K562 (cell line): Measurements from ENCODE around the gene ATXN7. TPM values are rescaled to one million over a fixed set of nuclear protein-coding genes. Genes with fewer than 3 reads are reported as not detected.
A peak's percentile ranks its signal among the peaks of the same experiment; 100 is the strongest.

Experiments used
- ATAC-seq: fragments of 200-7000 bp; cut with Tn5 transposase; 3 replicates; pipeline ENCODE4 v1.9.1; 2020; ENCODE audit warnings: moderate library complexity
- BruUV-seq: library from RNA; stranded (reverse); fragments of 400-500 nt; replicated peaks from 2 replicates; lab custom pipeline; 2021; lab: Mats Ljungman, UMichigan
- CTCF ChIA-PET: fragments of 300-600 bp; formaldehyde crosslinking; extraction: SDS; loops from one replicate; lab custom pipeline; 2021; ENCODE audit warnings: low intra/inter-chr PET ratio; lab: Yijun Ruan, JAX
- POLR2A ChIA-PET: fragments of 300-600, 350-650 bp; sonication (Branson Sonifier 250); formaldehyde crosslinking; extraction: SDS; loops from one replicate; lab custom pipeline; 2021; ENCODE audit warnings: antibody characterized with exemption, inconsistent platforms; lab: Yijun Ruan, JAX
- DNase-seq, 4 experiments: peaks; one replicate each; pipeline versions ENCODE4 v3.0.0 to v3.0.0-alpha.2; 2011 to 2018; ENCODE audit warnings: low spot score in 3 of 4, mixed read lengths in 3 of 4; ENCODE audit errors: extremely low read depth in 1 of 4
- FAIRE-seq: peaks from 2 replicates; lab custom pipeline; 2011; peaks lifted over from hg19 to GRCh38; lab: Jason Lieb, UNC
- H2AFZ ChIP-seq: 2 replicates; pipeline ENCODE4 v1.6.0; 2011; ENCODE audit warnings: low read depth, low read length, control low read depth, inconsistent platforms
- H3K27ac ChIP-seq: fragments of 200-600 bp; 3 replicates; pipeline ENCODE4 v1.8.0; 2011; ENCODE audit warnings: low read depth, mild to moderate bottlenecking, control low read depth, inconsistent platforms, low read length, moderate library complexity, mixed read lengths; ENCODE audit errors: extremely low read depth
- H3K27me3 ChIP-seq, 2 experiments: fragments of 300-600 bp in 1 of 2; 2 replicates in 1 of 2; 3 replicates in 1 of 2; pipeline versions ENCODE4 v1.6.0 to v1.8.0; 2011; ENCODE audit warnings: inconsistent platforms in 2 of 2, low read length in 2 of 2, mild to moderate bottlenecking in 1 of 2, mixed read lengths in 1 of 2, moderate library complexity in 1 of 2; ENCODE audit not compliant: control insufficient read depth in 2 of 2, insufficient read depth in 2 of 2
- H3K36me3 ChIP-seq: fragments of 300-600 bp; 3 replicates; pipeline ENCODE4 v1.8.0; 2011; ENCODE audit warnings: mild to moderate bottlenecking, low read length, inconsistent platforms; ENCODE audit not compliant: control insufficient read depth, insufficient read depth
- H3K4me1 ChIP-seq, 2 experiments: fragments of 200-600 bp in 1 of 2; replicated peaks in 1 of 2; 2 replicates in 1 of 2; 3 replicates in 1 of 2; pipeline versions ENCODE4 v1.5.1 to v1.8.0; 2011; ENCODE audit warnings: inconsistent platforms in 2 of 2, low read length in 2 of 2, mild to moderate bottlenecking in 1 of 2, mixed read lengths in 1 of 2, moderate library complexity in 1 of 2; ENCODE audit not compliant: control insufficient read depth in 2 of 2, insufficient read depth in 2 of 2
- H3K4me2 ChIP-seq: 2 replicates; pipeline ENCODE4 v1.6.1; 2011; ENCODE audit warnings: low read length, control low read depth, inconsistent platforms, mixed read lengths; ENCODE audit not compliant: insufficient read depth
- H3K4me3 ChIP-seq: fragments of 200-600 bp; sonication (generic), shearing (Covaris generic); 2 replicates; pipeline ENCODE4 v1.5.1; 2016; ENCODE audit warnings: control low read depth, inconsistent platforms
- H3K79me2 ChIP-seq: fragments of 200-600 bp; 3 replicates; pipeline ENCODE4 v1.8.0; 2011; ENCODE audit warnings: low read length, inconsistent platforms; ENCODE audit not compliant: control insufficient read depth, insufficient read depth
- H3K9ac ChIP-seq, 2 experiments: 2 replicates each; pipeline versions ENCODE4 v1.6.0 to v1.6.1; 2011; ENCODE audit warnings: low read depth in 2 of 2, low read length in 2 of 2, control low read depth in 1 of 2, inconsistent platforms in 1 of 2, mild to moderate bottlenecking in 1 of 2, mixed read lengths in 1 of 2; ENCODE audit not compliant: insufficient read depth in 1 of 2
- H3K9me1 ChIP-seq: one replicate; pipeline ENCODE4 v1.6.0; 2011; ENCODE audit warnings: inconsistent platforms, mild to moderate bottlenecking, low read length, moderate library complexity; ENCODE audit not compliant: control insufficient read depth, insufficient read depth
- H3K9me3 ChIP-seq: replicated peaks from 2 replicates; pipeline ENCODE4 v1.5.1; 2011; ENCODE audit warnings: low read depth, low read length, inconsistent platforms; ENCODE audit not compliant: control insufficient read depth, insufficient read depth
- H4K20me1 ChIP-seq: replicated peaks from 2 replicates; pipeline ENCODE4 v1.6.1; 2011; ENCODE audit warnings: low read length, inconsistent platforms, mixed read lengths; ENCODE audit not compliant: control insufficient read depth, insufficient read depth
- MEF2A ChIP-seq: IDR thresholded peaks from 2 replicates; pipeline ENCODE4 v1.6.1; 2011; ENCODE audit warnings: low read depth, mild to moderate bottlenecking, low read length, moderate library complexity; ENCODE audit not compliant: control insufficient read depth
- STAG1 ChIP-seq: sonication (generic); formaldehyde crosslinking; IDR thresholded peaks from 2 replicates; pipeline ENCODE4 v1.5.0; 2020; ENCODE audit warnings: missing genetic modification reagents, borderline replicate concordance
- TRIM28 ChIP-seq: fragments of 450-650 bp; IDR thresholded peaks from 2 replicates; pipeline ENCODE4 v1.6.1; 2017
- ZNF384 ChIP-seq: IDR thresholded peaks from 2 replicates; pipeline ENCODE4 v1.6.1; 2012; ENCODE audit warnings: low read depth, low read length, improper control_type of control experiment
- ZNF507 ChIP-seq: conservative IDR thresholded peaks from 2 replicates; pipeline ENCODE4 v1.6.1; 2017; ENCODE audit warnings: missing genetic modification characterization, missing compliant biosample characterization
- whole genome bisulfite sequencing: fragments of 100-300 bp; shearing (Covaris generic); methylation state at CpG from one replicate; pipeline ENCODE4 v1.1.6; 2016; ENCODE audit warnings: low coverage, mixed read lengths; ENCODE audit not compliant: insufficient coverage; ENCODE audit errors: missing lambda C conversion rate; 5-methylcytosine and 5-hydroxymethylcytosine counted together
- in situ Hi-C: fragments of 300-500 bp; cut with MboI; formaldehyde crosslinking; loops from 4 replicates; pipeline ENCODE4 v1.15.0; 2018; ENCODE audit warnings: inconsistent platforms, mixed read lengths
- intact Hi-C: fragments of 100-400 bp; cut with micrococcal nuclease; formaldehyde crosslinking; loops from 2 replicates; pipeline ENCODE4 v1.14.2; 2022
- polyA plus RNA-seq, 8 experiments: library from polyadenylated mRNA; depleted of rRNA in 4 of 8; stranded (reverse) in 5 of 8; unstranded in 3 of 8; fragments of >200 nt; fragmentation: Nextera tagmentation in 2 of 8; fragmentation: Illumina TruSeq in 1 of 8; extraction: Ambion mirVana in 2 of 8; extraction: Trizol in 1 of 8; gene quantifications; 2 replicates each; pipeline versions ENCODE4 v1.2.1 to v1.2.3, GENCODE V29; 2011 to 2014; ENCODE audit warnings: inconsistent platforms in 1 of 8, missing spikeins in 1 of 8
- total RNA-seq, 7 experiments: library from RNA; depleted of rRNA in 6 of 7; stranded (reverse); fragments of >200 nt in 6 of 7; fragmentation: Illumina TruSeq in 2 of 7; extraction: Trizol in 2 of 7; gene quantifications; 2 replicates each; pipeline versions ENCODE4 v1.2.1 to v1.2.3, GENCODE V29; 2011 to 2021; ENCODE audit warnings: low replicate concordance in 1 of 7
- TF ChIP-seq, protein P1 (sequence below), 3 experiments: fragments of 200-800 bp in 1 of 3; fragments of 250-450 bp in 1 of 3; fragments of 450-650 bp in 1 of 3; sonication (Bioruptor Pico) in 1 of 3; sonication (Bioruptor generic) in 1 of 3; formaldehyde crosslinking in 1 of 3; IDR thresholded peaks; 2 replicates each; pipeline versions ENCODE4 v1.6.1 to v1.8.0; 2016 to 2022; ENCODE audit warnings: mild to moderate bottlenecking in 2 of 3, missing genetic modification characterization in 2 of 3, missing compliant biosample characterization in 1 of 3, moderate library complexity in 1 of 3

The ATXN7 gene
- total and polyA plus RNA-seq, 9 of the 15 experiments (the other 6 are each of a cell fraction or from before 2014, with no cell fraction given) = 0.41 to 9.2 (median 6.7) TPM

DNA sequence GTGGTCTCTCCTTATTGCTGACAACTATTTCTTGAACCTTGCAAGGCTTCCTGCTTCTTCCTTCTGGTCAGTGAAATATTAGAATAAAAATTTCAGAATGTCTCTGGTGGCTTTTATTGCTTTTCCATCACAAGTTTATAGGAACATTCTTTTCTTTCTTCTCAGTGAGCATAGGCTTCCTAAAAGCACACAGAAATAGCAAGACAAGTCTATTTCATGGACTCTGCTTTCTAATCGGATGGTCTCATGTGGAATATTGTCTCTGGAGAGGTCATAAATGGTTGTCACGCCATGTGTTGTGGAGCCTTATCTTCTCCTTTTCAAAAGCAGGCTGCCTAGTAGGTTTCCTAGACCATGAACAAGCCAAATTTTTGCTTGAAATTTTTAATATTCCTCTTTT lies 169.4 kb downstream of the ATXN7 start:
- in situ Hi-C loops (no loop called here), intact Hi-C loops (loop anchor here (5.0 kb wide), 1 partner anchor 429 kb away; no protein-coding TSS in a partner anchor)
- WGBS = 0% methylated on average over 2 of the region's 2 CpGs

More for the DNA sequence above, 169.4 kb downstream of the ATXN7 start:
- Histone ChIP-seq H3K4me3 (no peak overlapping the region), H3K27ac (no peak overlapping the region), H3K9ac (no peak overlapping the region), H3K4me2 (no peak overlapping the region), H3K9me3 (no peaks in the 10 kb centered on the region), H3K27me3 (no peaks in the 10 kb centered on the region; a peak in 1 of 5 replicates), H3K4me1 (peaks cover 0 to 3% of the 10 kb centered on the region in 2 experiments; a peak in 1 of 5 replicates), H3K79me2 (no peaks in the 10 kb centered on the region), H3K36me3 (no peaks in the 10 kb centered on the region), H4K20me1 (no peaks in the 10 kb centered on the region), H2AFZ (no peak overlapping the region), H3K9me1 (no peaks in the 10 kb centered on the region)
- FAIRE-seq = no peak
- BruUV-seq = no TSS peak
- no peak for DNase-seq
- ChIA-PET CTCF (interaction anchor here (1.3 kb wide), 1 partner anchor 451 kb away, joined by 6 read pairs; no protein-coding TSS in a partner anchor), POLR2A (no interaction called here)
- no peak for ATAC-seq
- TF ChIP-seq ZNF384 (no peak), ZNF507 (tag) (no peak), MEF2A (no peak), STAG1 (CRISPR knock-in tag) (no peak), TRIM28 (no peak)
- TF ChIP-seq, protein P1, sequence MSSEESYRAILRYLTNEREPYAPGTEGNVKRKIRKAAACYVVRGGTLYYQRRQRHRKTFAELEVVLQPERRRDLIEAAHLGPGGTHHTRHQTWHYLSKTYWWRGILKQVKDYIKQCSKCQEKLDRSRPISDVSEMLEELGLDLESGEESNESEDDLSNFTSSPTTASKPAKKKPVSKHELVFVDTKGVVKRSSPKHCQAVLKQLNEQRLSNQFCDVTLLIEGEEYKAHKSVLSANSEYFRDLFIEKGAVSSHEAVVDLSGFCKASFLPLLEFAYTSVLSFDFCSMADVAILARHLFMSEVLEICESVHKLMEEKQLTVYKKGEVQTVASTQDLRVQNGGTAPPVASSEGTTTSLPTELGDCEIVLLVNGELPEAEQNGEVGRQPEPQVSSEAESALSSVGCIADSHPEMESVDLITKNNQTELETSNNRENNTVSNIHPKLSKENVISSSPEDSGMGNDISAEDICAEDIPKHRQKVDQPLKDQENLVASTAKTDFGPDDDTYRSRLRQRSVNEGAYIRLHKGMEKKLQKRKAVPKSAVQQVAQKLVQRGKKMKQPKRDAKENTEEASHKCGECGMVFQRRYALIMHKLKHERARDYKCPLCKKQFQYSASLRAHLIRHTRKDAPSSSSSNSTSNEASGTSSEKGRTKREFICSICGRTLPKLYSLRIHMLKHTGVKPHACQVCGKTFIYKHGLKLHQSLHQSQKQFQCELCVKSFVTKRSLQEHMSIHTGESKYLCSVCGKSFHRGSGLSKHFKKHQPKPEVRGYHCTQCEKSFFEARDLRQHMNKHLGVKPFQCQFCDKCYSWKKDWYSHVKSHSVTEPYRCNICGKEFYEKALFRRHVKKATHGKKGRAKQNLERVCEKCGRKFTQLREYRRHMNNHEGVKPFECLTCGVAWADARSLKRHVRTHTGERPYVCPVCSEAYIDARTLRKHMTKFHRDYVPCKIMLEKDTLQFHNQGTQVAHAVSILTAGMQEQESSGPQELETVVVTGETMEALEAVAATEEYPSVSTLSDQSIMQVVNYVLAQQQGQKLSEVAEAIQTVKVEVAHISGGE (CRISPR knock-in tag; IDR thresholded peaks at IDR 0.05) = peak in 1 of 3 experiments; percentile 53; a peak in 1 of 6 replicates
